Activated T-cell treated with anti-CD3 and anti-CD28 coated beads, Interleukin-2, amount 50 U/mL, for 48 hours (primary cell): ENCODE measurements around the gene ZMYND10.

Experiments
- DNase-seq, 2 experiments: peaks; one replicate each; pipeline ENCODE4 v3.0.0-alpha.2; 2020

Gene ZMYND10

GRCh38 chr3:50300681-50301254 is 44.8 kb downstream of the ZMYND10 start:
- no peak for DNase-seq

- DNase-seq = no peak
Measured at GRCh38 chr3:50299929-50300680, 45.4 kb downstream of the ZMYND10 start.

GRCh38 chr3:50299638-50299928 is 45.9 kb downstream of the ZMYND10 start:
- no peak for DNase-seq

GRCh38 chr3:50298836-50299637 is 46.5 kb downstream of the ZMYND10 start, which contains the start of the genes HYAL3 and NAA80:
Gene HYAL3, minus strand, starts transcription at chr3:50299405. Its CDS starts 3,803 bp downstream, at chr3:50295602.
Gene NAA80, minus strand, starts transcription at chr3:50299405. Its CDS starts 1,942 bp downstream, at chr3:50297463.
- peak; percentile 100 for DNase-seq

GRCh38 chr3:50297896-50298725 is 47.4 kb downstream of the ZMYND10 start:
- no peak for DNase-seq

GRCh38 chr3:50297384-50297775 is 48.2 kb downstream of the ZMYND10 start:
- no peak for DNase-seq

GRCh38 chr3:50296721-50297383 is 48.7 kb downstream of the ZMYND10 start:
- no peak for DNase-seq

- DNase-seq = no peak
Measured at GRCh38 chr3:50295553-50296431, 49.7 kb downstream of the ZMYND10 start.

GRCh38 chr3:50294492-50295403 is 50.8 kb downstream of the ZMYND10 start:
- no peak for DNase-seq

GRCh38 chr3:50294089-50294488 is 51.4 kb downstream of the ZMYND10 start:
- no peak for DNase-seq

GRCh38 chr3:50293079-50293801 is 52.3 kb downstream of the ZMYND10 start:
- DNase-seq = no peak

GRCh38 chr3:50292159-50293078 is 53.1 kb downstream of the ZMYND10 start, which contains the start of gene IFRD2:
Gene IFRD2, minus strand, starts transcription at chr3:50292429. Its CDS starts 155 bp downstream, at chr3:50292274.
- DNase-seq = peak; percentile 94 to 97
